OCI-LY1 (cell line): ENCODE measurements around the gene RAPGEF4.

Experiments
- H2AFZ ChIP-seq: fragments of 200-600 bp; sonication (generic), shearing (Covaris generic); 2 replicates; pipeline ENCODE4 v1.6.0; 2014; ENCODE audit warnings: antibody characterized with exemption, mild to moderate bottlenecking, low read length
- H3F3A ChIP-seq: fragments of 200-600 bp; sonication (generic), shearing (Covaris generic); 2 replicates; pipeline ENCODE4 v1.6.0; 2014; ENCODE audit warnings: mild to moderate bottlenecking, antibody characterized with exemption, low read length, moderate library complexity; ENCODE audit not compliant: insufficient read depth
- H3K27ac ChIP-seq: fragments of 200-600 bp; sonication (generic); 2 replicates; pipeline ENCODE4 v1.5.1; 2014; ENCODE audit warnings: low read length, mixed run types, mild to moderate bottlenecking, low read depth; ENCODE audit not compliant: poor library complexity, severe bottlenecking
- H3K27me3 ChIP-seq: fragments of 200-600 bp; sonication (generic); 2 replicates; pipeline ENCODE4 v1.6.0; 2014; ENCODE audit warnings: antibody characterized with exemption, mild to moderate bottlenecking, low read length, moderate library complexity; ENCODE audit not compliant: insufficient read depth
- H3K36me3 ChIP-seq: fragments of 200-600 bp; sonication (generic); 2 replicates; pipeline ENCODE4 v1.6.1; 2014; ENCODE audit warnings: mild to moderate bottlenecking, antibody characterized with exemption, low read length, moderate library complexity, mixed read lengths; ENCODE audit not compliant: insufficient read depth
- H3K4me1 ChIP-seq: fragments of 200-600 bp; sonication (generic); 2 replicates; pipeline ENCODE4 v1.5.1; 2014; ENCODE audit warnings: mild to moderate bottlenecking, low read length, moderate library complexity; ENCODE audit not compliant: insufficient read depth, severe bottlenecking
- H3K4me2 ChIP-seq: fragments of 200-600 bp; sonication (generic), shearing (Covaris generic); 2 replicates; pipeline ENCODE4 v1.6.1; 2014; ENCODE audit warnings: low read length
- H3K4me3 ChIP-seq: fragments of 200-600 bp; sonication (generic); 2 replicates; pipeline ENCODE4 v1.5.1; 2014; ENCODE audit warnings: low read length, low read depth, mild to moderate bottlenecking, mixed read lengths; ENCODE audit not compliant: poor library complexity, severe bottlenecking
- H3K79me2 ChIP-seq: fragments of 200-600 bp; shearing (Covaris generic); 2 replicates; pipeline ENCODE4 v1.6.1; 2016; ENCODE audit warnings: mixed run types, low read length, mixed read lengths; ENCODE audit not compliant: insufficient read depth
- H3K9ac ChIP-seq: fragments of 200-600 bp; sonication (generic), shearing (Covaris generic); 2 replicates; pipeline ENCODE4 v1.6.1; 2014; ENCODE audit warnings: mild to moderate bottlenecking, low read length, mixed read lengths
- H3K9me2 ChIP-seq: fragments of 200-600 bp; sonication (generic), shearing (Covaris generic); 2 replicates; pipeline ENCODE4 v1.6.1; 2014; ENCODE audit warnings: low read depth, mild to moderate bottlenecking, low read length, mixed read lengths
- H3K9me3 ChIP-seq: fragments of 200-600 bp; shearing (Covaris generic); 2 replicates; pipeline ENCODE4 v1.6.1; 2014; ENCODE audit warnings: low read length, mixed read lengths
- H4K20me1 ChIP-seq: fragments of 200-600 bp; sonication (generic), shearing (Covaris generic); 2 replicates; pipeline ENCODE4 v1.6.0; 2016; ENCODE audit warnings: mild to moderate bottlenecking, low read length; ENCODE audit not compliant: insufficient read depth
- CTCF ChIP-seq: fragments of 200-600 bp; sonication (generic), shearing (Covaris generic); IDR thresholded peaks from 2 replicates; pipeline ENCODE4 v1.5.1; 2017; ENCODE audit warnings: mild to moderate bottlenecking, antibody characterized with exemption, low read length, moderate library complexity, mixed read lengths
- EZH2 ChIP-seq: fragments of 200-600 bp; sonication (generic), shearing (Covaris generic); IDR thresholded peaks from 2 replicates; pipeline ENCODE4 v1.8.0; 2017; ENCODE audit warnings: borderline replicate concordance, mixed run types, mild to moderate bottlenecking, antibody characterized with exemption, low read length, moderate library complexity, mixed read lengths

Gene RAPGEF4

GRCh38 chr2:172922306-172922705, 186.7 kb downstream of the RAPGEF4 start:
- no peaks in the 10 kb centered on the region for H4K20me1 ChIP-seq
- H3K9ac ChIP-seq = no peak overlapping the region
- no peaks in the 10 kb centered on the region for H3K79me2 ChIP-seq
- no peak overlapping the region for H3K4me3 ChIP-seq
- H3K4me1 ChIP-seq = no peaks in the 10 kb centered on the region
- no peaks in the 10 kb centered on the region for H3K27me3 ChIP-seq
- no peak overlapping the region for H3K4me2 ChIP-seq
- H3K9me2 ChIP-seq = no peaks in the 10 kb centered on the region
- H3K36me3 ChIP-seq = no peaks in the 10 kb centered on the region
- no peak overlapping the region for H3K27ac ChIP-seq
- H3F3A ChIP-seq = no peaks in the 10 kb centered on the region
- no peaks in the 10 kb centered on the region for H3K9me3 ChIP-seq
- H2AFZ ChIP-seq = no peak overlapping the region
- TF ChIP-seq CTCF (no peak), EZH2 (no peak)

- H3K4me3 ChIP-seq = no peak overlapping the region
- H3K27ac ChIP-seq = no peak overlapping the region
- no peaks in the 10 kb centered on the region for H4K20me1 ChIP-seq
- no peaks in the 10 kb centered on the region for H3K9me3 ChIP-seq
- no peaks in the 10 kb centered on the region for H3F3A ChIP-seq
- no peak overlapping the region for H2AFZ ChIP-seq
- no peaks in the 10 kb centered on the region for H3K4me1 ChIP-seq
- H3K36me3 ChIP-seq = no peaks in the 10 kb centered on the region
- H3K4me2 ChIP-seq = no peak overlapping the region
- H3K9me2 ChIP-seq = no peaks in the 10 kb centered on the region
- TF ChIP-seq EZH2 = no peak
- TF ChIP-seq CTCF = no peak
- no peaks in the 10 kb centered on the region for H3K79me2 ChIP-seq
- H3K9ac ChIP-seq = no peak overlapping the region
- no peaks in the 10 kb centered on the region for H3K27me3 ChIP-seq
Observed at GRCh38 chr2:172922815-172923214, 187.2 kb downstream of the RAPGEF4 start.

GRCh38 chr2:172924097-172924660, 188.5 kb downstream of the RAPGEF4 start:
- H3F3A ChIP-seq = no peaks in the 10 kb centered on the region
- H3K4me3 ChIP-seq = no peak overlapping the region
- no peaks in the 10 kb centered on the region for H3K79me2 ChIP-seq
- H3K9me3 ChIP-seq = no peaks in the 10 kb centered on the region
- no peak for TF ChIP-seq CTCF
- TF ChIP-seq EZH2 = no peak
- no peak overlapping the region for H3K4me2 ChIP-seq
- no peaks in the 10 kb centered on the region for H3K4me1 ChIP-seq
- no peak overlapping the region for H3K27ac ChIP-seq
- H2AFZ ChIP-seq = no peak overlapping the region
- H3K27me3 ChIP-seq = no peaks in the 10 kb centered on the region
- no peak overlapping the region for H3K9ac ChIP-seq
- H3K36me3 ChIP-seq = no peaks in the 10 kb centered on the region
- H4K20me1 ChIP-seq = no peaks in the 10 kb centered on the region
- H3K9me2 ChIP-seq = no peaks in the 10 kb centered on the region
